GM21367 (cell line): ENCODE results near the gene ETFRF1.

Source experiments
- ATAC-seq: cut with Tn5 transposase; IDR thresholded peaks from one replicate; pipeline ENCODE4 v1.9.1; 2021; ENCODE audit not compliant: unreplicated experiment

Gene ETFRF1, protein sequence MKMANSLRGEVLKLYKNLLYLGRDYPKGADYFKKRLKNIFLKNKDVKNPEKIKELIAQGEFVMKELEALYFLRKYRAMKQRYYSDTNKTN

DNA sequence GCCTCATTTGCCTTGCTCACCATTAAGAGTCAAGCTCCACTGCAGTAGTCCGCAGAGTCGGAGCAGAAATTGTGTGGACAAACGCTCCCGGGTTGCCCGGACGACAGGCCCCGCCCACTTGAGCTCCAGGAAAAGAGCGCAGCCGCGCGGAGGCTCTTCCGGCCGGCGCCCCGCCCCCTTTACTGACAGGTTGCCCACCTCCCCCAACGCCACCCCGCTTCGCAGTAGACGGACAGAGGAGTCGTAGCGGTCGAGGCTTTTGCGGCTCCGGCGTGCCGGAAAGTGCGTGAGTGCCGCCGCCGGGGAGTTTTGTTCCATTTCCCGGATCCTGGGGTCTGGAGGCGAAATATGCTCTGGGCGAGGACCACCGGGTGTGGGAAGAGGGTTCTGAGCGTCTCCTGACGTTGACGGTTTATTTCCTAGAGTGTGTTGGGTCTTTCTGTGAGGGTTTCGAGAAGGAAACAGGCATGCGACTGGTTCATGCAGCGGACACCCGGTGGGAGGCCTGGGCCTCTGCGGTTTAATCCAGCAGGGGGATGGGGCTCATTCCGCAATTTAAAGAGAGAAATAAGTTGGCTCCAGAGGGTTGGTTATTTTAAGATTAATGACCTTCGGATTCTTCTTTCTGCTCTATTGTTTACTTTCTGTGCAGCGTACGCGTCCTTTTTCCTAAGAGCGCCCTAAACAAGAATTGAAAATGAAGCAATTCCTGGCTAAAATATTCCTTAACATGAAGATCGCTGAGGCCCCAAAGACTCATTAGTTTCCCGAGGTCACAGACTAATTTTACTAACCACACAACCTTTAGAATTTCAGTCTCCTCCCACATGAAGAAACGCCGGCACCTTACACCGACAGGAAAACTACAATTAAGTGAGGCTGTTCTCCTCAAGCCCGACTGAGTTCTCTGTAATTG lies at the start of gene ETFRF1, which contains the start of gene DNAI7:
ETFRF1 (plus strand) TSS at position 182 of the 916 bp plus-strand sequence. CDS start 8,720 bp downstream, outside the sequence.
DNAI7 (minus strand) TSS at position 105 of the 916 bp plus-strand sequence; CDS start at position 23, 82 bp downstream.
- peak; percentile 95 for ATAC-seq

- no peak for ATAC-seq
These were observed 48.4 kb upstream of the ETFRF1 start for GRCh38 chr12:25146686-25147085.

DNA sequence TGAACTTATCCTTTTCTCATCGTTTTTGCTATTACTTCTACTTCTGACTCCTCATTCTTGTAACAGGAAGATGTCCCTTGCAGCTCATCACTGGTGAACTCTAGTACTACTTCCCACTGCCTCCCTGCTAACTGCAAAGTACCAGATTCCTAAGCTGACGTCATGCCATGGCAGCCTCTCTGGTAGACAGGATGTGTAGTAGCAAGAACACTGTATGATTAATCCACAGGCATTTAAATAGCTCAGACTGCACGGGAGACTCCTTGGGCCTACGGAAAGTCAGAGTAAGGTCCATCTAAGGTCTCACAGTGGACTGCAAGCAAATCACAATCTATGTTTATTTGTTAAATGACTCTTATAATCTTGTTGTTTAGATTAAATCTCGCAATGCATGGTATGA lies 43.6 kb upstream of the ETFRF1 start:
- ATAC-seq: no peak

GRCh38 chr12:25152055-25152454 lies 43.0 kb upstream of the ETFRF1 start:
- no peak for ATAC-seq

- peak; percentile 41 for ATAC-seq
These were observed 39.9 kb upstream of the ETFRF1 start for GRCh38 chr12:25155022-25155576.

DNA sequence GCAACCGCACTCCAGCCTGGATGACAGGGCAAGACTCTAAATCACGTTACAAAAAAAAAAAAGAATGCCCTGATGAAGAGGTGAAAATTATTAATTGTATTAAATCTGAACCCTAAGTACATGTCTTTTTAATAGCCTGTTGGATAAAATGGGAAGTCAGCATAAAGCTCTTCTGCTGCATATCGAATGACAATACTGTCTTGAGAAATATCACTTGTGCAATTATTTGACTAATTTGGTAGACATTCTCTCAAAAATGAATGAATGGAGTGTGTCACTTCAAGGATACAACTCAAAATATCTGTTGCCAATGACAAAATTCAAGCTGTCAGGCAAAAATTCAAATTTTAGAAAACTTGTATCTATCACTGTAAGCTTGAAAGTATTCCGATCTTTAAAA lies 39.0 kb upstream of the ETFRF1 start:
- ATAC-seq: no peak

- ATAC-seq: no peak
These were observed 32.2 kb upstream of the ETFRF1 start for GRCh38 chr12:25162866-25163265.

DNA sequence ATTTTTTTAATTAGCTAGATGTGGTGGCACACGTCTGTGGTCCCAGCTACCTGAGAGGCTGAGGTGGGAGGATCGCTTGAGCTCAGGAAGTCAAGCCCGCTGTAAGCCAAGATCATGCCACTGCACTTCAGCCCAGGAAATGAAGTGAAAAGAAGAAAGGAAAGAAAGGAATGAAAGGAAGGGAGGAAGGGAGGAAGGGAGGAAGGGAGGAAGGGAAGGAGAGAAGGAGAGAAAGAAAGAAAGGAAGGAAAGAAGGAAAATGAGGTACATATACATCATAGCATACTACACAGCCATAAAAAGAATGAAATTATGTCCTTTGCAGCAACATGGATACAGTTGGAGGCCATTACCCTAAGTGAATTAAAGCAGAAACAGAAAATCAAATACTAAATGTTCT lies 12.3 kb upstream of the ETFRF1 start:
- ATAC-seq: no peak

GRCh38 chr12:25184132-25184531 lies 10.9 kb upstream of the ETFRF1 start:
- no peak for ATAC-seq

GRCh38 chr12:25186038-25186787 lies 8.8 kb upstream of the ETFRF1 start:
- no peak for ATAC-seq

GRCh38 chr12:25186788-25187402 lies 8.1 kb upstream of the ETFRF1 start:
- peak; percentile 87 for ATAC-seq

DNA sequence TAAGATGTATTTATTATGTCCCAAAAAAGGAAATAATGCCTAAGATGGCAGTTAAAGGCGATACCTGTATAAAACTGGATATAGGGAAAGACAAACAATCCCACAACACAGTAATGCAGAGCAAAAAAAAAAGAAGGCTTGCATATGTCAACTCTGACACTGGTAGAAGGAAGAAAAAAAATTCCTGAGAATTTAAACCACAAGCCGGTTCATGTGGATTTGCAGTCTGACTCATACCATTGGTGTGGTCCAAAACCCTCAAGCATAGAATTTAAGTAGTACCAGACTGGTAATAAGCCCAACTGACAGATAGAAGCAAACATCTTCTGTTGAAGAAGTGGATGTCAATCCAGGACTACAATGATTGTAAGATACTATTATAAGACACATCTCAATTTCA lies 7.3 kb upstream of the ETFRF1 start:
- ATAC-seq: no peak

GRCh38 chr12:25189656-25190055 lies 5.4 kb upstream of the ETFRF1 start:
- no peak for ATAC-seq

DNA sequence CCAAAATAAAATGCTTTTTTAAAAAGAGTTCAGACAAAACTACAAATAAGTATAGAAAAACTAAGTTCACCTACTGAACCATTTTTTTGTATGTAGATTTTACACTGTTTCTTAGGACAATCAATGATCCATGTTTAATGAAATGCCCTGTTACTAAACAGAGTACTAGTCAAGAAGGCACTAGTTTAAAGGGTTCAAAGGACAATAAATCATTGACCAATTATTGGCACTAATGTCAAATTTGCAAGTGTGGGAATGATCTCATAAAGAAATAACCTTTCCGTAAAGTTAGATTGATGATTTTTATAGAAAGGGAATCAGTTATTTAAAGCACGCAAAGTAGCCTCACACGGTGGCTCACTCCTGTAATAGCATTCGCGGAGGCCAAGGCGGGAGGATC lies 4.2 kb upstream of the ETFRF1 start:
- ATAC-seq: no peak

DNA sequence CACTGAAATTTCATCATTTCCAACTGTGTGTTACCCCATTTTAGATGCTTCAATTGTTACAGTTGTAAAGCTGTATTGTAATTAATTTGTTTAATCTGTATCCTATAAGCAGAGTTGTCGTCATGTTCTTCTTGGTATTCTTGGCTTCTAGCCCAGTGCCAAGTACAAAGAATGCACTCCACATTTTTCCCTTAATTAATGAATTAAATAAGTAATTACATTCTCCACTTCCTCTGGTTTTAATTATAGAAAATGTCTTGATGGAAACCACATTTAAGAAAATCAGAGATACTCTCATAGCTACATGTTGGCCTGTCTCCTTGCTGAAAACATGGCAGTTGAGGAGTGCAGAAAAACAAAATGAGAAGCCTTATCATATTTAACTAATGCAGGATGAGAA lies 823 bp upstream of the ETFRF1 start:
- ATAC-seq: no peak

GRCh38 chr12:25194722-25195055 lies 348 bp upstream of the ETFRF1 start:
- no peak for ATAC-seq

DNA sequence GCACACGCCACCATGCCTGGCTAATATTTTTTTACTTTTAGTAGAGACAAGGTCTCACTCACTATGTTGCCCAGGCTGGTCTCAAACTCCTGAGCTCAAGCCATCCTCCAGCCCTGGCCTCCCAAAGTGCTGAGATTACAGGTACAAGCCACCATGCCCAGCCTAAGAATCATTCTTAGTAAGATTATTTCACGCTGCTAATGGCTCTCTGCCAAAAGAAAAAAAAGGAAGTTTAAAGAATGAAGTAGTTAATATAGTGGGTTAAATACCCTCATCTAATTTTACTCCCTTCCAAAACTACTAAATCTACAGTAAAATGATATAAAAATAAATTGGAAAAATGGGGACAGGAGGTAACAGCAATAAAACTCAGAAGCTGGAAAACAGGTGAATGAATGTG lies 2.6 kb downstream of the ETFRF1 start:
- no peak for ATAC-seq

- no peak for ATAC-seq
These were observed 5.7 kb downstream of the ETFRF1 start for GRCh38 chr12:25200703-25201102.

GRCh38 chr12:25202137-25202536 lies 7.1 kb downstream of the ETFRF1 start:
- no peak for ATAC-seq

GRCh38 chr12:25207411-25207810 lies 12.4 kb downstream of the ETFRF1 start:
- no peak for ATAC-seq

DNA sequence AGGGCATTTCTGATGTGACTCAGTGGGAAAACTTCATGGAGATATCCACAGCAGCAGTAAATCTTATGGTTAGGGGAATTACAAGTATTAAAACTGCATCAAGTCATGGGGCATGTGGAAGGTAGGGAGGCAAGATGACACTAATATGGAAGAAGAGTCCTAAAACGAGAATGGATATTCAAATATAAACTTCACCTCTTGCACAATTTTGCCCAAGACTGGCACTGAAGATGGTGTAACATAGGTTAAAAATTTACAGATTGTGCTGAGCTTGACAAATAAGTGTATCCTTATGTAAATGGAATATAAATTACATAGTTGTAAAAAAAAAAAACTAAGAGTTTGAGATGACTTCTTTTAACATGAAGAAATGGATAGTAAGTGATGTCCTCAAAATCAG lies 12.8 kb downstream of the ETFRF1 start:
- ATAC-seq: no peak
